Aorta (tissue), 5 donors: Measurements from ENCODE around the gene SBK1. TPM values are rescaled to one million over a fixed set of nuclear protein-coding genes. Genes with fewer than 3 reads are reported as not detected.

Source experiments
- ATAC-seq: fragments of 200-7000 bp; cut with Tn5 transposase; one replicate; pipeline ENCODE4 v1.9.1; 2022; ENCODE audit warnings: moderate library complexity; ENCODE audit not compliant: low FRiP score
- DNase-seq, 2 donors: peaks; one replicate each; pipeline ENCODE4 v3.0.0-alpha.2; 2020
- H3K27ac ChIP-seq, 2 donors: one replicate each; pipeline ENCODE4 v1.5.1; 2013; ENCODE audit warnings: low read length in 2 of 2, mild to moderate bottlenecking in 2 of 2, moderate library complexity in 2 of 2, control low read depth in 1 of 2, inconsistent platforms in 1 of 2, low read depth in 1 of 2
- H3K27me3 ChIP-seq, 2 donors: one replicate each; pipeline ENCODE4 v1.6.1; 2013; ENCODE audit warnings: control low read depth in 1 of 2, low read length in 1 of 2, mild to moderate bottlenecking in 1 of 2, moderate library complexity in 1 of 2; ENCODE audit not compliant: insufficient read depth in 2 of 2, control insufficient read depth in 1 of 2
- H3K36me3 ChIP-seq, 2 donors: one replicate each; pipeline ENCODE4 v1.6.1; 2013; ENCODE audit warnings: control low read depth in 1 of 2, low read length in 1 of 2, mild to moderate bottlenecking in 1 of 2; ENCODE audit not compliant: insufficient read depth in 2 of 2, control insufficient read depth in 1 of 2
- H3K4me1 ChIP-seq, 2 donors: one replicate each; pipeline ENCODE4 v1.6.1; 2013; ENCODE audit warnings: low read length in 2 of 2, control low read depth in 1 of 2, mild to moderate bottlenecking in 1 of 2, moderate library complexity in 1 of 2; ENCODE audit not compliant: insufficient read depth in 2 of 2, control insufficient read depth in 1 of 2
- H3K4me3 ChIP-seq, 2 donors: one replicate each; pipeline ENCODE4 v1.5.1; 2013; ENCODE audit warnings: low read length in 2 of 2, control low read depth in 1 of 2, mild to moderate bottlenecking in 1 of 2
- H3K9me3 ChIP-seq: one replicate; pipeline ENCODE4 v1.6.1; 2013; ENCODE audit warnings: mild to moderate bottlenecking, low read length; ENCODE audit not compliant: control insufficient read depth
- WGBS, 2 donors: extraction: QIAGEN DNeasy Blood & Tissue Kit; methylation state at CpG; one replicate each; pipeline ENCODE4 v1.1.7; 2013; 5-methylcytosine and 5-hydroxymethylcytosine counted together
- intact Hi-C, 2 donors: fragments of 100-400 bp; cut with DNase I; formaldehyde crosslinking; loops; one replicate each; pipeline versions ENCODE4 v1.14.2 to v1.15.0; 2022
- polyA plus RNA-seq, 2 donors: library from polyadenylated mRNA; stranded (reverse); fragments of 200-250 nt; gene quantifications; one replicate each; pipeline ENCODE4 v1.2.3, GENCODE V29; 2013
- total RNA-seq, 2 donors: library from RNA; stranded (reverse); fragmentation: NEBNext Ultra II Directional; extraction: Animal tissue kit (Norgen Biotek cat#: 25700); gene quantifications; one replicate each; pipeline ENCODE4 v1.2.1, GENCODE V29; 2021
- donor health status: healthy with polysubstance abuse.
- donor health status: Bipolar disorder and iron deficiency.
- donor health status: DM: no; HTN: no; CAD: no.
- donor health status: DM: no; HTN: no; CAD: no.
- donor health status: DM: yes; HTN: yes; CAD: no.

Gene SBK1
- total and polyA plus RNA-seq, 4 donors, result 0.03 to 0.33 (median 0.16) TPM; not detected in 1

DNA sequence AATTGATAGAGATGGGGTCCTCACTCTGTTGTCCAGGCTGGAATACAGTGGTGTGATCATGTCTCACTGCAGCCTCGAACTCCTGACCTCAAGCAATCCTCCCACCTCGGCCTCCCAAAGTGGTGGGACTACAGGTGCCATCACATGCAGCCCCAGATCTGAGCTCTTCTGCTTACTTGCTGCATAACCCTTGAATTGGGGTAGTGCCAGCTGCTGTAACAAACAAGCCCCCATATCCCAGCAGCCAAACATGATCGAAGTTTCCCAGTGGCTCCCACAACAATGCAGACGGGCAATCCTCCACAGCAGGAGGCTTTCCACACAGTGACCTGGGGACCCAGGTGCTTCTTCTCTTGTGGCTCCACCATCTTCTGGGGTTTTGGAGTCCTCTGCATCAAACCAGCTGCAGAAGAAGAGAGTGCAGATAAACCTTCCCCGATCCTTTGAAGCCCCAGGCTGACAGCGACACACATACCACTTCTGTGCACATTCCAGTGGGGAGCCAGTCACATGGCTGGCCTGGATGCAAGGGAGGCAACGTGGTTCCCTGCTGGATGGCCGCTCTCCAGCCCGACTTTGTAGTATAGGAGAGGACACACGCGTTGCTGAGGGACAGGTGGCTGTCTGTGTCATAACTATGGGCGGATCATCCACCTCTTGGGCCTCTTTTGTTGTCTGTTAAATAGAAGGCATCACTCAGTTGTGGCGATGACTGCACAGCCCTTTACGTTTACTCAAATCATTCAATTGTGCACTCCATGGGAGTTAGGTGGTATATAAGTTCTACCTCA lies 16.7 kb downstream of the SBK1 start:
- H3K27ac ChIP-seq, result no peak overlapping the region
- ATAC-seq (no peak), DNase-seq (no peak)
- H3K9me3 ChIP-seq, result no peaks in the 10 kb centered on the region
- no peak overlapping the region for H3K4me3 ChIP-seq
- H3K4me1 ChIP-seq, result no peaks in the 10 kb centered on the region
- WGBS, 2 donors, result 89 to 90% methylated on average over 14 of the region's 14 CpGs
- H3K27me3 ChIP-seq, result no peaks in the 10 kb centered on the region
- intact Hi-C loops, result no loop called here
- H3K36me3 ChIP-seq, result no peaks in the 10 kb centered on the region

- DNase-seq, result no peak
- Histone ChIP-seq H3K4me3 (no peak overlapping the region), H3K4me1 (no peaks in the 10 kb centered on the region), H3K27ac (no peak overlapping the region), H3K9me3 (no peaks in the 10 kb centered on the region), H3K27me3 (no peaks in the 10 kb centered on the region), H3K36me3 (no peaks in the 10 kb centered on the region)
- intact Hi-C loops, result no loop called here
- ATAC-seq, result no peak
- WGBS, 2 donors, result 78 to 79% methylated on average over 20 of the region's 20 CpGs
These were observed 17.5 kb downstream of the SBK1 start for GRCh38 chr16:28309811-28310311.

- no peaks in the 10 kb centered on the region for H3K9me3 ChIP-seq
- H3K4me3 ChIP-seq, result no peak overlapping the region
- 92 to 93% methylated on average over 11 of the region's 11 CpGs for WGBS, 2 donors
- ATAC-seq, result no peak
- no peaks in the 10 kb centered on the region for H3K36me3 ChIP-seq
- intact Hi-C loops, result no loop called here
- DNase-seq, result no peak
- H3K27ac ChIP-seq, result no peak overlapping the region
- no peaks in the 10 kb centered on the region for H3K4me1 ChIP-seq
- no peaks in the 10 kb centered on the region for H3K27me3 ChIP-seq
These were observed 18.5 kb downstream of the SBK1 start for GRCh38 chr16:28310796-28311195.

DNA sequence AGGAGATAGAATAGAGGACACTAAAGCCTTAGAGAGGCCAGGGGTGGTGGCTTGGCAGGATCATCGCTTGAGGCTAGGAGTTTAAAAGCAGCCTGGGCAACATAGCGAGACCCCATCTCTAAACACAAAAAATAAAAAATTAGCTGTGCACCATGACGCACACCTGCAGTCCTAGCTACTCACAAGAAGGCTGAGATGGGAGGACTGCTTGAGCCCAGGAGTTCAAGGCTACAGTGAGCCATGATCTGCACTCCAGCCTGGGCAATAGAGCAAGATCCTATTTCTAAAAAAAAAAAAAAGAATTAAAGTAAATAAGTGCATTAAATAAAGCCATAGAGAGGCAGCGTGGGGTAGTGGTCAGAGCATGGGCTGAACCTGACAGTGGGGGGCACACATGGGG lies 19.1 kb downstream of the SBK1 start:
- intact Hi-C loops, result no loop called here
- H3K9me3 ChIP-seq, result no peaks in the 10 kb centered on the region
- ATAC-seq (no peak), DNase-seq (no peak)
- no peaks in the 10 kb centered on the region for H3K4me1 ChIP-seq
- H3K36me3 ChIP-seq, result no peaks in the 10 kb centered on the region
- H3K27me3 ChIP-seq, result no peaks in the 10 kb centered on the region
- H3K4me3 ChIP-seq, result no peak overlapping the region
- no peak overlapping the region for H3K27ac ChIP-seq
- 93 to 96% methylated on average over 4 of the region's 4 CpGs for WGBS, 2 donors

DNA sequence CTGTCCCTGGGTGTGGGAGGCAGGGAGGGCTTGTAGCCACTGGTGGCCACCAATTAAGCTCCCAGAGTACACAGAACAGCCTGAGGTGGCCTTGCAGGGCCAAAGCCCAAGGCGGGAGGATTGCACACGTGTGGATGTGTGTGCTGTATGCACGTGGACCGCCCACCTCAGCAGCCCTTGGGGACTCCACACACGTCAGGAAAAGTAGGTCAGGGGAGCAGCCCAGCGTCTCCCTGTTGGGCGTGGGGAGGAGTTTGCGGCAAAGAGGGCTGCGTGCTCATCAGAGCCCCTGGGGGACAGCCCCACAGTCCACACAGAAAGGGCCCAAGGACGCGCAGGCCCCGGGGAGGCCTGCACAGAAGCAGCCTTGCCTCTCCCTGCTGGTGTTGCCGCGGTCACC lies 19.6 kb downstream of the SBK1 start:
- WGBS, 2 donors, result 81 to 82% methylated on average over 14 of the region's 14 CpGs
- no peaks in the 10 kb centered on the region for H3K4me1 ChIP-seq
- H3K4me3 ChIP-seq, result no peak overlapping the region
- intact Hi-C loops, result no loop called here
- DNase-seq (no peak), ATAC-seq (no peak)
- no peaks in the 10 kb centered on the region for H3K27me3 ChIP-seq
- no peaks in the 10 kb centered on the region for H3K9me3 ChIP-seq
- H3K27ac ChIP-seq, result no peak overlapping the region
- no peaks in the 10 kb centered on the region for H3K36me3 ChIP-seq

DNA sequence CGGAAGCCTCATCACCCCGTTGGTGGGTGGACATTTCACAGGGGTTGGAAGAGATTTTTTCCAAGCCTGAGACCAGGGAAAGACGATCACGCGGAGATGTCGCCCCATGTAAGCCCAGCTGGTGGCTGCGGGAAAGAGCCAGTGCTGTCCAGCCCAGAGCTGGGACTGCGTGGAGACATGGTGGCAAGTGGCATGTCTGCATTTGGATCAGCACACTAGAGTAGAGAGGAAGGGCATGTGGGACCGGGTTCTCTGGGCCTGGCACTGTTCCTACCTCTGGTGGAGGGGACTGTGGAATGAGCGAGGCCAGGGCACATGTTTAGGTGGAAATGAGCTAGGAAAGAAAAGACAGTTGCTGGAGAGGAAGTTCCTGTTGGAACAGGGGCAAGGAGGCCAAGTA lies 20.0 kb downstream of the SBK1 start:
- Histone ChIP-seq H3K27me3 (no peaks in the 10 kb centered on the region), H3K27ac (no peak overlapping the region), H3K4me3 (no peak overlapping the region), H3K9me3 (no peaks in the 10 kb centered on the region), H3K36me3 (no peaks in the 10 kb centered on the region), H3K4me1 (no peaks in the 10 kb centered on the region)
- DNase-seq (no peak), ATAC-seq (no peak)
- 87 to 88% methylated on average over 10 of the region's 10 CpGs for WGBS, 2 donors
- intact Hi-C loops, result no loop called here

DNA sequence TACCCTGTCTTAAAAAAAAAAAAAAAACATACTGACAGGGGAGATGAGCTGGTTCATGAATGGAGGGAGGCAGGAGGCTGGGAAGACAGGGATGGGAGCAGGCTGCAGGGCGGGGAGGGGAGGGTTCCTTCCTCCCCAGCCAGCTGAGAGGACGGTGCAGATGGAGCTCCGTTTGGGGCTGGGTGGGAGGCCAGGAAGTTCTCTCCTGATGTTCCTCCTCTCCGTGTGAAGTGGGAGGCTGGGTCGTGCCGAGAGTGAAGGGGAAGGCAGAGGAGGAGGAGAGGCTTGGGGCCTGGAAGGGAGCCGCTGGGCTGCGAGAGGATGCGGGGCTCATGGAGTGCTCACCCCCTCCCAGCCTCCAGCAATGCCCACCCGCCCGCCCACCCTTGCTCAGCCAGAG lies 21.3 kb downstream of the SBK1 start:
- Histone ChIP-seq H3K27me3 (no peaks in the 10 kb centered on the region), H3K27ac (no peak overlapping the region), H3K9me3 (no peaks in the 10 kb centered on the region), H3K36me3 (no peaks in the 10 kb centered on the region), H3K4me3 (no peak overlapping the region), H3K4me1 (no peaks in the 10 kb centered on the region)
- no peak for ATAC-seq
- 66 to 70% methylated on average over 11 of the region's 11 CpGs for WGBS, 2 donors
- intact Hi-C loops, result no loop called here
- peak in 1 of 2 donors; percentile 59 for DNase-seq

GRCh38 chr16:28316054-28316453 lies 23.7 kb downstream of the SBK1 start:
- H3K4me1 ChIP-seq, result no peaks in the 10 kb centered on the region
- H3K4me3 ChIP-seq, result no peak overlapping the region
- no peak overlapping the region for H3K27ac ChIP-seq
- no peaks in the 10 kb centered on the region for H3K27me3 ChIP-seq
- H3K36me3 ChIP-seq, result no peaks in the 10 kb centered on the region
- no peaks in the 10 kb centered on the region for H3K9me3 ChIP-seq
- DNase-seq (peak in 1 of 2 donors; percentile 28), ATAC-seq (no peak)
- 72 to 78% methylated on average over 6 of the region's 6 CpGs for WGBS, 2 donors
- intact Hi-C loops, result loop anchor here in 1 of 2 donors (5.0 kb wide), 1 partner anchor 39 kb away; no protein-coding TSS in a partner anchor
